Right atrium auricular region (tissue), 2 donors: ENCODE measurements around the gene PRR15L. TPM values are rescaled to one million over a fixed set of nuclear protein-coding genes. Genes with fewer than 3 reads are reported as not detected.

ENCODE experiments used
- DNase-seq: peaks from one replicate; pipeline ENCODE4 v3.0.0-alpha.2; 2019; ENCODE audit warnings: low spot score
- H3K27ac ChIP-seq, 2 donors: fragments of 200-600 bp; sonication (generic); 1 replicate in 1 of 2; 2 replicates in 1 of 2; pipeline ENCODE4 v1.5.1; 2016 to 2019
- H3K27me3 ChIP-seq, 2 donors: fragments of 200-600 bp; sonication (generic); one replicate each; pipeline versions ENCODE4 v1.5.1 to v1.6.0; 2017 to 2019
- H3K36me3 ChIP-seq: fragments of 200-600 bp; sonication (generic); one replicate; pipeline ENCODE4 v1.5.1; 2016
- H3K4me1 ChIP-seq, 2 donors: fragments of 200-600 bp; sonication (generic); one replicate each; pipeline versions ENCODE4 v1.5.1 to v1.6.0; 2017 to 2019
- H3K4me3 ChIP-seq, 2 donors: fragments of 200-600 bp; sonication (generic); 1 replicate in 1 of 2; 2 replicates in 1 of 2; pipeline ENCODE4 v1.5.1; 2017 to 2019; ENCODE audit warnings: mild to moderate bottlenecking in 1 of 2, moderate library complexity in 1 of 2
- H3K9me3 ChIP-seq, 2 donors: fragments of 200-600 bp; sonication (generic); one replicate each; pipeline ENCODE4 v1.5.1; 2019
- CTCF ChIP-seq, 2 donors: fragments of 200-600 bp; sonication (generic); IDR thresholded peaks; one replicate each; pipeline ENCODE4 v1.5.1; 2019; ENCODE audit warnings: antibody characterized with exemption in 2 of 2
- total RNA-seq, 2 donors: library from RNA; depleted of rRNA; stranded (reverse); fragments of >200 nt; gene quantifications; one replicate each; pipeline ENCODE4 v1.1.0, GENCODE V29; 2016

Gene PRR15L
- total RNA-seq, 2 donors from 2014 or later = 1.2 to 6.5 TPM

GRCh38 chr17:47970725-47971499, 13.2 kb upstream of the PRR15L start, which contains the start of gene CDK5RAP3:
CDK5RAP3 (plus strand) TSS chr17:47971113; CDS start chr17:47971147, 34 bp downstream.
- H3K27ac ChIP-seq = peak within 1 kb of the TSS; percentile 68 to 85
- DNase-seq = peak; percentile 100
- H3K27me3 ChIP-seq = no peaks in the 10 kb centered on the region

GRCh38 chr17:47969930-47970724, 12.4 kb upstream of the PRR15L start:
- Histone ChIP-seq H3K4me1 (peaks cover 0 to 19% of the 10 kb centered on the region in 2 donors), H3K9me3 (no peaks in the 10 kb centered on the region), H3K36me3 (peaks cover 16% of the 10 kb centered on the region), H3K27ac (no peak overlapping the region), H3K27me3 (no peaks in the 10 kb centered on the region), H3K4me3 (peak overlapping the region; percentile 22 to 95)
- TF ChIP-seq CTCF (IDR thresholded peaks at IDR 0.05) = no peak
- DNase-seq = no peak

More at GRCh38 chr17:47970725-47971499, 13.2 kb upstream of the PRR15L start, which contains the start of gene CDK5RAP3:
- H3K9me3 ChIP-seq = no peaks in the 10 kb centered on the region
- H3K36me3 ChIP-seq = peaks cover 24% of the 10 kb centered on the region
- H3K4me1 ChIP-seq = peaks cover 0 to 19% of the 10 kb centered on the region in 2 donors
- peak; percentile 93 to 95 for TF ChIP-seq CTCF (IDR thresholded peaks at IDR 0.05)
- H3K4me3 ChIP-seq = peak within 1 kb of the TSS; percentile 63 to 95

GRCh38 chr17:47968836-47969235, 11.2 kb upstream of the PRR15L start:
- no peak for TF ChIP-seq CTCF (IDR thresholded peaks at IDR 0.05)
- Histone ChIP-seq H3K4me1 (peaks cover 0 to 19% of the 10 kb centered on the region in 2 donors), H3K27me3 (no peaks in the 10 kb centered on the region), H3K27ac (no peak overlapping the region), H3K9me3 (no peaks in the 10 kb centered on the region), H3K4me3 (no peak overlapping the region), H3K36me3 (peaks cover 3% of the 10 kb centered on the region)
- no peak for DNase-seq

- DNase-seq = no peak
- Histone ChIP-seq H3K9me3 (no peaks in the 10 kb centered on the region), H3K36me3 (no peaks in the 10 kb centered on the region), H3K27me3 (no peaks in the 10 kb centered on the region), H3K4me3 (no peak overlapping the region), H3K27ac (no peak overlapping the region), H3K4me1 (peaks cover 0 to 19% of the 10 kb centered on the region in 2 donors)
- TF ChIP-seq CTCF (IDR thresholded peaks at IDR 0.05) = no peak
Measured at GRCh38 chr17:47967607-47968252, 10.0 kb upstream of the PRR15L start.

- no peaks in the 10 kb centered on the region for H3K9me3 ChIP-seq
- no peaks in the 10 kb centered on the region for H3K36me3 ChIP-seq
- H3K27me3 ChIP-seq = no peaks in the 10 kb centered on the region
- no peak for TF ChIP-seq CTCF (IDR thresholded peaks at IDR 0.05)
- no peak overlapping the region for H3K4me3 ChIP-seq
- peaks cover 0 to 6% of the 10 kb centered on the region in 2 donors for H3K4me1 ChIP-seq
- peak overlapping the region in 1 of 2 donors; percentile 23 for H3K27ac ChIP-seq
- no peak for DNase-seq
Measured at GRCh38 chr17:47966079-47966519, 8.4 kb upstream of the PRR15L start.
